Measurements from ENCODE around the gene IGF2BP2. TPM values are rescaled to one million over a fixed set of nuclear protein-coding genes. Genes with fewer than 3 reads are reported as not detected.

IGF2BP2 gene
- total and polyA plus RNA-seq, 2 of the 8 experiments (the other 6 are each of a cell fraction or from before 2014, with no cell fraction given): 7.4 to 121 TPM

DNA sequence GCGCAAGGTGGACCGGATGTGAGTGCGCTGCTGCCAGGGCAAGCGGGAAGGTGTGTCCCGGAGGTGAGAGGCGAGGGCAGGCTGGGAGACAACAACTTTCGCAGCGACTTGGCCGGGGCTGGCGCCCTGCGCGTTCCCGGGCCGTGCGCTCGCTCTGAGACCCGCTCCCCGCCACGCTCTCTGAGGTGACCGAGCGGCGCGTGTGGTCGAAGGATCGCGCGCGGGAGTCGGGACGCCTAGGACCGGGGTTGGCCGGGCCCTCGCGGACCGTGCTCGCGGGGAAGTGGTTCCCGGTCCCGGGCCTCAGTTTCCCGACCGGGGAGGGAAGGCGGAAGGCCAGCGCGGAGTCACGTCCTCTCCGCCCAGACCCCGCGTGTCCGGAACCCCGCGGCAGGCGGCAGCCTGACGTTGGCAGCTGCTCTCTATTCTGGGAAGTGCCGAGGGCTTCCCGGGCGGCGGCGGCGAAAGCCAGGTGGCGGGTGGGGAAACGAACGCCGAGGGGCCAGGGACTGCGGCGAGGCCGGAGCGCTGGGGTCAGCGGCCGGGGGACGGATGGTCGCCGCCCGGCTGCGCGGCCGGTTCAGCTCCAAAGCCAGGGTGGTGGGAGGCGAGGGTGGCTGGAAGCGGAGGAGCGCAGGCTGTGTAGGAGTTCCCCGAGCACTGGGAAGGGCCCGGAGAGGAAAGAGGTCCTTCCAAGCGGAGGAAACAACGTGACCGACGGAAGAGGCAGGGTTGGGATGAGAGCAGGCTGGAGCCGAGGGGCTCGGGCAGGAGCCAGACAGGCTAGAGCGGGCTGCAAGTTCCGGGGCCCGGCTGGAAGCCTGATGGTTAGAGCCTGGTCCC, 1.0 kb upstream of the IGF2BP2 start (continued):
- TF ChIP-seq, protein P1, sequence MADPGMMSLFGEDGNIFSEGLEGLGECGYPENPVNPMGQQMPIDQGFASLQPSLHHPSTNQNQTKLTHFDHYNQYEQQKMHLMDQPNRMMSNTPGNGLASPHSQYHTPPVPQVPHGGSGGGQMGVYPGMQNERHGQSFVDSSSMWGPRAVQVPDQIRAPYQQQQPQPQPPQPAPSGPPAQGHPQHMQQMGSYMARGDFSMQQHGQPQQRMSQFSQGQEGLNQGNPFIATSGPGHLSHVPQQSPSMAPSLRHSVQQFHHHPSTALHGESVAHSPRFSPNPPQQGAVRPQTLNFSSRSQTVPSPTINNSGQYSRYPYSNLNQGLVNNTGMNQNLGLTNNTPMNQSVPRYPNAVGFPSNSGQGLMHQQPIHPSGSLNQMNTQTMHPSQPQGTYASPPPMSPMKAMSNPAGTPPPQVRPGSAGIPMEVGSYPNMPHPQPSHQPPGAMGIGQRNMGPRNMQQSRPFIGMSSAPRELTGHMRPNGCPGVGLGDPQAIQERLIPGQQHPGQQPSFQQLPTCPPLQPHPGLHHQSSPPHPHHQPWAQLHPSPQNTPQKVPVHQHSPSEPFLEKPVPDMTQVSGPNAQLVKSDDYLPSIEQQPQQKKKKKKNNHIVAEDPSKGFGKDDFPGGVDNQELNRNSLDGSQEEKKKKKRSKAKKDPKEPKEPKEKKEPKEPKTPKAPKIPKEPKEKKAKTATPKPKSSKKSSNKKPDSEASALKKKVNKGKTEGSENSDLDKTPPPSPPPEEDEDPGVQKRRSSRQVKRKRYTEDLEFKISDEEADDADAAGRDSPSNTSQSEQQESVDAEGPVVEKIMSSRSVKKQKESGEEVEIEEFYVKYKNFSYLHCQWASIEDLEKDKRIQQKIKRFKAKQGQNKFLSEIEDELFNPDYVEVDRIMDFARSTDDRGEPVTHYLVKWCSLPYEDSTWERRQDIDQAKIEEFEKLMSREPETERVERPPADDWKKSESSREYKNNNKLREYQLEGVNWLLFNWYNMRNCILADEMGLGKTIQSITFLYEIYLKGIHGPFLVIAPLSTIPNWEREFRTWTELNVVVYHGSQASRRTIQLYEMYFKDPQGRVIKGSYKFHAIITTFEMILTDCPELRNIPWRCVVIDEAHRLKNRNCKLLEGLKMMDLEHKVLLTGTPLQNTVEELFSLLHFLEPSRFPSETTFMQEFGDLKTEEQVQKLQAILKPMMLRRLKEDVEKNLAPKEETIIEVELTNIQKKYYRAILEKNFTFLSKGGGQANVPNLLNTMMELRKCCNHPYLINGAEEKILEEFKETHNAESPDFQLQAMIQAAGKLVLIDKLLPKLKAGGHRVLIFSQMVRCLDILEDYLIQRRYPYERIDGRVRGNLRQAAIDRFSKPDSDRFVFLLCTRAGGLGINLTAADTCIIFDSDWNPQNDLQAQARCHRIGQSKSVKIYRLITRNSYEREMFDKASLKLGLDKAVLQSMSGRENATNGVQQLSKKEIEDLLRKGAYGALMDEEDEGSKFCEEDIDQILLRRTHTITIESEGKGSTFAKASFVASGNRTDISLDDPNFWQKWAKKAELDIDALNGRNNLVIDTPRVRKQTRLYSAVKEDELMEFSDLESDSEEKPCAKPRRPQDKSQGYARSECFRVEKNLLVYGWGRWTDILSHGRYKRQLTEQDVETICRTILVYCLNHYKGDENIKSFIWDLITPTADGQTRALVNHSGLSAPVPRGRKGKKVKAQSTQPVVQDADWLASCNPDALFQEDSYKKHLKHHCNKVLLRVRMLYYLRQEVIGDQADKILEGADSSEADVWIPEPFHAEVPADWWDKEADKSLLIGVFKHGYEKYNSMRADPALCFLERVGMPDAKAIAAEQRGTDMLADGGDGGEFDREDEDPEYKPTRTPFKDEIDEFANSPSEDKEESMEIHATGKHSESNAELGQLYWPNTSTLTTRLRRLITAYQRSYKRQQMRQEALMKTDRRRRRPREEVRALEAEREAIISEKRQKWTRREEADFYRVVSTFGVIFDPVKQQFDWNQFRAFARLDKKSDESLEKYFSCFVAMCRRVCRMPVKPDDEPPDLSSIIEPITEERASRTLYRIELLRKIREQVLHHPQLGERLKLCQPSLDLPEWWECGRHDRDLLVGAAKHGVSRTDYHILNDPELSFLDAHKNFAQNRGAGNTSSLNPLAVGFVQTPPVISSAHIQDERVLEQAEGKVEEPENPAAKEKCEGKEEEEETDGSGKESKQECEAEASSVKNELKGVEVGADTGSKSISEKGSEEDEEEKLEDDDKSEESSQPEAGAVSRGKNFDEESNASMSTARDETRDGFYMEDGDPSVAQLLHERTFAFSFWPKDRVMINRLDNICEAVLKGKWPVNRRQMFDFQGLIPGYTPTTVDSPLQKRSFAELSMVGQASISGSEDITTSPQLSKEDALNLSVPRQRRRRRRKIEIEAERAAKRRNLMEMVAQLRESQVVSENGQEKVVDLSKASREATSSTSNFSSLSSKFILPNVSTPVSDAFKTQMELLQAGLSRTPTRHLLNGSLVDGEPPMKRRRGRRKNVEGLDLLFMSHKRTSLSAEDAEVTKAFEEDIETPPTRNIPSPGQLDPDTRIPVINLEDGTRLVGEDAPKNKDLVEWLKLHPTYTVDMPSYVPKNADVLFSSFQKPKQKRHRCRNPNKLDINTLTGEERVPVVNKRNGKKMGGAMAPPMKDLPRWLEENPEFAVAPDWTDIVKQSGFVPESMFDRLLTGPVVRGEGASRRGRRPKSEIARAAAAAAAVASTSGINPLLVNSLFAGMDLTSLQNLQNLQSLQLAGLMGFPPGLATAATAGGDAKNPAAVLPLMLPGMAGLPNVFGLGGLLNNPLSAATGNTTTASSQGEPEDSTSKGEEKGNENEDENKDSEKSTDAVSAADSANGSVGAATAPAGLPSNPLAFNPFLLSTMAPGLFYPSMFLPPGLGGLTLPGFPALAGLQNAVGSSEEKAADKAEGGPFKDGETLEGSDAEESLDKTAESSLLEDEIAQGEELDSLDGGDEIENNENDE (IDR thresholded peaks at IDR 0.05; ENCODE audit: insufficient replicate concordance, low read length): no peak
- TF ChIP-seq TAF7 (optimal IDR thresholded peaks at IDR 0.05; ENCODE audit: borderline replicate concordance, low read depth, low read length) (no peak), BACH1 (IDR thresholded peaks at IDR 0.05; ENCODE audit: low read length) (no peak), GTF2F1 (IDR thresholded peaks at IDR 0.05; ENCODE audit: borderline replicate concordance, low read depth, low read length) (no peak), POLR2AphosphoS5 (IDR thresholded peaks at IDR 0.05; ENCODE audit: low read depth, low read length) (no peak; the same call in none of the 2 replicates), ATF2 (IDR thresholded peaks at IDR 0.05; ENCODE audit: low read length) (no peak), HDAC6 (IDR thresholded peaks at IDR 0.05; ENCODE audit: low read depth, low read length) (no peak)
- TF ChIP-seq, protein P2, sequence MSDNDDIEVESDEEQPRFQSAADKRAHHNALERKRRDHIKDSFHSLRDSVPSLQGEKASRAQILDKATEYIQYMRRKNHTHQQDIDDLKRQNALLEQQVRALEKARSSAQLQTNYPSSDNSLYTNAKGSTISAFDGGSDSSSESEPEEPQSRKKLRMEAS (IDR thresholded peaks at IDR 0.05): peak; percentile 72

All from H1 (cell line).